GM12801 (cell line): ENCODE data around the gene RBBP5.

ENCODE experiments used
- TF ChIP-seq, protein P1 (sequence below): IDR thresholded peaks from one replicate; pipeline ENCODE4 v1.5.1; 2011; ENCODE audit warnings: control low read depth; ENCODE audit not compliant: insufficient read length; ENCODE audit errors: extremely low read depth

The RBBP5 gene

DNA sequence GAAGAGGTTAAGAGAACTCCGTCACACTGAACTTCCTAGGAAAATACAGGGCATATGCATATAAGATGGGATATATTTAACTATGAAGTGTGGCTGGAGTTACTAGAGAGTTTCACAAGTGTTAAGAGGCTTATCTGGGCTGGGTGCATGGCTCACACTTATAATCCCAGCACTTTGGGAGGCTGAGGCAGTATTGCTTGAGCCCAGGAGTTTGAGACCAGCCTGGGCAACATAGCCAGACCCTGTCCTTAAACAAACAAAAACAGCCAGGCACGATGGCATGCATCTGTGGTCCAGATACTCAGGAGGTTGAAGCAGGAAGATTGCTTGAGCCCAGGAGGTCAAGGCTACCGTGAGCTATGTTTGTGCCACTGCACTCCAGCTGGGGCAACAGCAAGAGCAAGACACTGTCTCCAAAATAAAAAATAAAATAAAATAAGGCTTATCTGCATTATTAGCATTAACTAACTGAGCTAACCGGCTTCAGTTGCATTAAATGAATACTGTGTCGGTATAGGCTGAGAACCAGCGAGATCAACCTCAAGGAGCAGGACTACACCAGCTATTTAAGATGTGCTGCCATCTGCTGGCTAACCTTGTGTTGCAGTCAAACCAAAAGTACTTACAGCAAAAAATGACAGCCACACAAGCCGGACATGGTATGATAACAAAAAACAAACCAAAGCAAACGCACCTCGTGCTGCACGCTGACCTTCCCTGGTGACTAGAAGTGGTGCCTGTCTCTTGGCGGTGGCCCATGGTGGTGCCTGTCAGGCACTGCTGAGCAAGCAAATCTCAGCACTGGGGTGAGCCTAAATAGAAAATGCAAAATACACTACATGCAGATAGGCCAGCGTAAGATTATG lies 19.7 kb upstream of the RBBP5 start:
- TF ChIP-seq, protein P1, sequence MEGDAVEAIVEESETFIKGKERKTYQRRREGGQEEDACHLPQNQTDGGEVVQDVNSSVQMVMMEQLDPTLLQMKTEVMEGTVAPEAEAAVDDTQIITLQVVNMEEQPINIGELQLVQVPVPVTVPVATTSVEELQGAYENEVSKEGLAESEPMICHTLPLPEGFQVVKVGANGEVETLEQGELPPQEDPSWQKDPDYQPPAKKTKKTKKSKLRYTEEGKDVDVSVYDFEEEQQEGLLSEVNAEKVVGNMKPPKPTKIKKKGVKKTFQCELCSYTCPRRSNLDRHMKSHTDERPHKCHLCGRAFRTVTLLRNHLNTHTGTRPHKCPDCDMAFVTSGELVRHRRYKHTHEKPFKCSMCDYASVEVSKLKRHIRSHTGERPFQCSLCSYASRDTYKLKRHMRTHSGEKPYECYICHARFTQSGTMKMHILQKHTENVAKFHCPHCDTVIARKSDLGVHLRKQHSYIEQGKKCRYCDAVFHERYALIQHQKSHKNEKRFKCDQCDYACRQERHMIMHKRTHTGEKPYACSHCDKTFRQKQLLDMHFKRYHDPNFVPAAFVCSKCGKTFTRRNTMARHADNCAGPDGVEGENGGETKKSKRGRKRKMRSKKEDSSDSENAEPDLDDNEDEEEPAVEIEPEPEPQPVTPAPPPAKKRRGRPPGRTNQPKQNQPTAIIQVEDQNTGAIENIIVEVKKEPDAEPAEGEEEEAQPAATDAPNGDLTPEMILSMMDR, result peak; percentile 37

DNA sequence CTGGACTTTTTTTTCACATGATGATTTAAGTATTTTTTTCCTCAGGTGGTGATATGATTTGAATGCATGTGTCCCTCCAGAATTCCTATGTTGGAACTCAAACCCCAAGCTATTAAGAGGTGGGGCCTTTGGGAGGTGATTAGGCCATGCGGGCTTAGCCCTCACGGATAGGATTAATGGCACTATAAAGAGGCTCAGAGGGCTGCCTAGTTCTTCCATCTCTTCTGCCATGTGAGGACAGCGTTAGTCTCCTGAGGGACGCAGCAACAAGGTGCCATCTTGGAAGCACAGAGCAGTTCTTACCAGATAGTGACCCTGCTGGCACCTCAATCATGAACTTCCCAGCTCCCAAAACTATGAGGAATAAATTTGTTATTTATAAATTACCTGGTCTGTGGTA lies 18.3 kb upstream of the RBBP5 start:
- TF ChIP-seq, protein P1, result no peak

DNA sequence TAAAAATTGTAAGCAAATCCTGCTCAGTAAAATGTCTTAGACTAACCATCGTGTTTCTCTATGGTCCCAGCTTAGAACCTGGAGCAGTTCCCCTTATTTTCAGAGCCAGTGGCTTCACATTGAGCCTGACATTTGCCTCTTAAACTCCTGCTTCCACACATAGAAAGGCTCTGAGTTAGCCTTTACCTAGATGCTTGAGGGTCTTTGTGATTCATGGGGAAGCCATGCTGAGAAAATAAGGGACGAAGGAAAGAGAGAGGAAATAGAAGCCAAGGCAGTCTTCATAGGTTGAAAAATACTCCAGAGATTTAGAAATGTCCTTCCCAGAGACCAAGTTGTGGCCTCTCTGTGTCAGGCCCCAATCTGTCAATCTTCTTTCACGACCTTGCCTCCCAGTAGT lies 16.1 kb upstream of the RBBP5 start:
- TF ChIP-seq, protein P1, result no peak

DNA sequence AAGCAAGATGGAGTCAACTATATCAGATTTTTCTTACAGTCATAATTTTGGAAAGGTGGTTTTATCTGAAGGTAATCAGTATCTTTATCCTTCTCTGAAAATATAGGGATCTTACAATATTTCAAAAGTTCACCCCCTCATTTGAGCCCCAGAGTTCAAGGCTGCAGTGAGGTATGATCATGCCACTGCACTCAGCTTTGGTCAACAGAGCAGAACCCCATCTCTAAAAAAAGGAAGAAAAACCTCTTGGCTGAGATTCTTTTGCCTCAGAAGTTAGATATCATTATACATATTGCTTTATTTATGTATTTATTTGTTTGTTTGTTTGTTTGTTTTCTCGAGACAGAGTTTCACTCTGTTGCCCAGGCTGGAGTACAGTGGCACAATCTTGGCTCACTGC lies 11.5 kb upstream of the RBBP5 start:
- TF ChIP-seq, protein P1, result no peak

DNA sequence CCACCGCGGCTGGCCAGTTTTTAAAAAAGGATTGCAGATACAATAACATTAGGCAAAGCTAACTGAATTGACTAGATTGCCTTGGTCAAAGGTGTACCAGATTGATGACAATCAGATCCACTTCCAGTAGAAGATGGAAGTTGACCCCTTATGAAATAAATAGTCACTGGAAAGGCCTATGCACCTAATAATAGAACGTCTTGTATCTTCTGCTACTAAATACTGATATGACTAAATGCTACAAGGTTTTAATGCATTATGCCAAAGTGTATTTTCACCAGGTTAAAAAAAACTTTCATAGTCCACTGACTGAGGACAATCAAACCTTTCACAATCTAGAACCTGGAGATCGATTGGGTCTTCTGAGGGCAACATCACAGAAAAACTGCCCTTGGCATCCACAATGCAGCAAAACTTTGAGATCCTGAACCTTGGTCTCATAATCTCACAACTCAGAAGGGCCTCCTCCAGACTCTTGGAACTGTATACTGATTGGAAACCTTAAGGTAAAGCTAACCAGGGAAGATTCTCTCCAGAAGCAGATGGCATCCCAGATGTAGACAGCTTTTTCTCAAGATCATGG lies 7.8 kb upstream of the RBBP5 start:
- TF ChIP-seq, protein P1, result no peak

DNA sequence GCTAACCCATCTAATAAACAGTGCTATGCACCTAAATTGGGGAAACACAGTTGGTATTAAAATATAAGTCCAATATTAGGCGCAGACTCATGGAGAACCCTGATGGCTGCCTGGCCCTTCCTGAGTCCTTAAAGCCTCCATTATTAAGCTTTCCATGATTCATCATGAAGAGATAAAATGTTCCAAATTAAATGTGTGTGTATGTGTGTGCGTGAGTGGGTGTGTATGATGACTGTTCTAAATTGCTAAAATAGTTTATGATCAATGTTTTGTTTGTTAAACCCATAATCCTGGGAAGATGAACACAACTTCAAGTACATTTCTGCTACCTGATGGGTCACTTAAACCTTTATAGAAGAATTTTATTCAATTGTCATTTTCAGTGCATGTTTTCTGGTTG lies 6.3 kb upstream of the RBBP5 start:
- TF ChIP-seq, protein P1, result no peak

DNA sequence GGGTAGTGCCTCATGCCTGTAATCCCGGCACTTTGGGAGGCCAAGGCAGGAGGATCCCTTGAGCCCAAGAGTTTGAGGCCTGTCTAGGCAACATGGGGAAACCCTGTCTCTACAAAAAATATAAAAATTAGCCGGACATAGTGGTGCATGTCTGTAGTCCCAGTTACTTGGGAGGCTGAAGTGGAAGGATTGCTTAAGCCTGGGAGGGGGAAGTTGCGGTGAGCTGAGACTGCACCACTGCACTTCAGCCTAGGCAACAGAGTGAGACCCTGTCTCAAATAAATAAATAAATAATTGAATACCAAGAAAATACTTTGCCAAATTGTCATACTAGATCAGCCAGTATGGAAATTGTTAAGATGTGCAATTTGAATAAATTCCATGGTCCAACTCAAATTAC lies 5.9 kb upstream of the RBBP5 start:
- TF ChIP-seq, protein P1, result no peak
